ENCODE measurements around the gene AFAP1L1. TPM values are rescaled to one million over a fixed set of nuclear protein-coding genes. Genes with fewer than 3 reads are reported as not detected.

The AFAP1L1 gene
- total RNA-seq, 1 donor, result 1.1 TPM

DNA sequence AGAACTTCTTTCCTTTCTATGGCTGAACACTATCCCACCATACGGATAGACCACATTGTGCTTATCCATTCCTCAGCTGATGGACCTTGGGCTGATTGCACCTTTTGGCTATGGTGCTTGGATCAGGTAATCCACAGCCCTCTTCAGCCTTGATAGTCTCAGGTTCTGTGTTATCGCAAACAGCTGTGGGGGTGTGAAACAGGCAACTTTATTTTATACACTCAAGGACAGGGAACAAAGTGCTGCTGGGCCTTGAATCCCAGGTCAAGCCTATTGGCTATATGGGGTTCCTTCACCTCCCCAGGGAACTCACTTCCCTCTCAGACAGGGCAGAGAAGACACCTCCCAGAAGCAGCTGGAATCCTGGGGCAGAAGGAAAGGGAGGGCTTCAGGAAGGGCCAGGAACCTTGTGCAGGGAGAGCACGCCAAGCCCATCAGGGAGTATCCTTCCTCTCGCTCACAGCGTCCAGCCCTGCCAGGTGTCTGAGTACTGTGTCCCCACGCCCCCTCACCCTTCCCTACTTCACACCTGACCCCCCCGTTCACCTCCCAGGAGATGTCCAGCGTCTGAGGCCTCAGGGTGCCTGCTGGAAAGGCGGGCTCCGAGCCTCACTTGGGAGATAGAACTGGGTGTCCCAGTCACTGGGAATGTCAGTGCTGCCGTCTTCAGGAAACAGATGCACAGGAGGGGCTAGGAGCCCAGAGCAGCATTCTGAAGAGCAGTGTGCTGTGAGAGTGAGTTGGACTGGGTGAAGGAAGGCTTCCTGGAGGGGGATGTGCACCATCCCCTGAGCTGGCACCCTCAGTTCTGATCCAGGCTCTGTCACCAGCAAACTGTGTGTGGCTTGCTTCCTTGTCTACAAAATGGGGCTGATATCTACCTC is 32.8 kb downstream of the AFAP1L1 start:
- no peak for DNase-seq (ENCODE audit: insufficient read length, low spot score, missing footprints)
- Histone ChIP-seq H2AFZ (ENCODE audit: low read length) (no peak overlapping the region), H3K36me3 (ENCODE audit: insufficient read depth, low read length) (no peaks in the 10 kb centered on the region), H3K4me1 (ENCODE audit: insufficient read depth, low read length) (peaks cover 7% of the 10 kb centered on the region), H3K4me3 (ENCODE audit: insufficient read depth, low read length) (no peak overlapping the region), H3K79me2 (ENCODE audit: insufficient read depth, low read length) (no peaks in the 10 kb centered on the region), H4K20me1 (ENCODE audit: insufficient read depth, low read length) (no peaks in the 10 kb centered on the region), H3K4me2 (ENCODE audit: insufficient read depth, low read length) (no peak overlapping the region), H3K27ac (ENCODE audit: low read depth, low read length) (no peak overlapping the region), H3K27me3 (ENCODE audit: insufficient read depth, low read length) (no peaks in the 10 kb centered on the region), H3K9me3 (ENCODE audit: low read depth, low read length) (no peaks in the 10 kb centered on the region)
- TF ChIP-seq, protein P1, sequence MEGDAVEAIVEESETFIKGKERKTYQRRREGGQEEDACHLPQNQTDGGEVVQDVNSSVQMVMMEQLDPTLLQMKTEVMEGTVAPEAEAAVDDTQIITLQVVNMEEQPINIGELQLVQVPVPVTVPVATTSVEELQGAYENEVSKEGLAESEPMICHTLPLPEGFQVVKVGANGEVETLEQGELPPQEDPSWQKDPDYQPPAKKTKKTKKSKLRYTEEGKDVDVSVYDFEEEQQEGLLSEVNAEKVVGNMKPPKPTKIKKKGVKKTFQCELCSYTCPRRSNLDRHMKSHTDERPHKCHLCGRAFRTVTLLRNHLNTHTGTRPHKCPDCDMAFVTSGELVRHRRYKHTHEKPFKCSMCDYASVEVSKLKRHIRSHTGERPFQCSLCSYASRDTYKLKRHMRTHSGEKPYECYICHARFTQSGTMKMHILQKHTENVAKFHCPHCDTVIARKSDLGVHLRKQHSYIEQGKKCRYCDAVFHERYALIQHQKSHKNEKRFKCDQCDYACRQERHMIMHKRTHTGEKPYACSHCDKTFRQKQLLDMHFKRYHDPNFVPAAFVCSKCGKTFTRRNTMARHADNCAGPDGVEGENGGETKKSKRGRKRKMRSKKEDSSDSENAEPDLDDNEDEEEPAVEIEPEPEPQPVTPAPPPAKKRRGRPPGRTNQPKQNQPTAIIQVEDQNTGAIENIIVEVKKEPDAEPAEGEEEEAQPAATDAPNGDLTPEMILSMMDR (IDR thresholded peaks at IDR 0.05; ENCODE audit: extremely low read depth, low read depth, low read length), result no peak

- TF ChIP-seq, protein P1 (IDR thresholded peaks at IDR 0.05; ENCODE audit: extremely low read depth, low read depth, low read length), result no peak
These were observed 37.7 kb downstream of the AFAP1L1 start for GRCh38 chr5:149309354-149309753.

DNA sequence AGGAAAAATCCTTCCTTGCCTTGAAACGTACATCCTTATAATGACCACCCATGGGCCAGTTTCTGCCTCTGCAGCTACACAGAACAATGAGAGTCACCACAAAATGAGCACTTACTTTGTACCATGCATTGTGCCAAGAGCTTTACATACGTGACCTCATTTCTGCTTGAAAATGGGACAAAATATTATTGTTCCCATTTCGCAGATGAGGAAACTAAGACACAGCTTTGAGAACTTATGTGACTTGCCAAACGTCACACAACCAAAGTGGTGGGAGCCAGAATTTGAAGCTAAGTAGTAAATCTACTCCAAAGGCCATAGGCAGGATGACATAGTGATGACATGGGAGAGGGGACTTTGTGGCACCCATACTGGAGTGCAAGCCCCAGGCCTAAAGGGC is 38.8 kb downstream of the AFAP1L1 start:
- no peaks in the 10 kb centered on the region for H3K4me1 ChIP-seq (ENCODE audit: insufficient read depth, low read length)
- TF ChIP-seq, protein P1 (IDR thresholded peaks at IDR 0.05; ENCODE audit: extremely low read depth, low read depth, low read length), result no peak
- DNase-seq (ENCODE audit: insufficient read length, low spot score, missing footprints), result no peak
- no peak overlapping the region for H3K4me2 ChIP-seq (ENCODE audit: insufficient read depth, low read length)
- no peak overlapping the region for H3K27ac ChIP-seq (ENCODE audit: low read depth, low read length)
- no peaks in the 10 kb centered on the region for H3K79me2 ChIP-seq (ENCODE audit: insufficient read depth, low read length)
- H3K4me3 ChIP-seq (ENCODE audit: insufficient read depth, low read length), result no peak overlapping the region
- H2AFZ ChIP-seq (ENCODE audit: low read length), result no peak overlapping the region
- H4K20me1 ChIP-seq (ENCODE audit: insufficient read depth, low read length), result no peaks in the 10 kb centered on the region
- no peaks in the 10 kb centered on the region for H3K9me3 ChIP-seq (ENCODE audit: low read depth, low read length)
- no peaks in the 10 kb centered on the region for H3K27me3 ChIP-seq (ENCODE audit: insufficient read depth, low read length)
- H3K36me3 ChIP-seq (ENCODE audit: insufficient read depth, low read length), result no peaks in the 10 kb centered on the region

More at GRCh38 chr5:149309354-149309753, 37.7 kb downstream of the AFAP1L1 start:
- Histone ChIP-seq H3K27ac (ENCODE audit: low read depth, low read length) (no peak overlapping the region), H3K27me3 (ENCODE audit: insufficient read depth, low read length) (no peaks in the 10 kb centered on the region), H3K4me2 (ENCODE audit: insufficient read depth, low read length) (no peak overlapping the region), H3K4me1 (ENCODE audit: insufficient read depth, low read length) (no peaks in the 10 kb centered on the region), H3K36me3 (ENCODE audit: insufficient read depth, low read length) (no peaks in the 10 kb centered on the region), H3K79me2 (ENCODE audit: insufficient read depth, low read length) (no peaks in the 10 kb centered on the region), H4K20me1 (ENCODE audit: insufficient read depth, low read length) (no peaks in the 10 kb centered on the region), H2AFZ (ENCODE audit: low read length) (no peak overlapping the region), H3K4me3 (ENCODE audit: insufficient read depth, low read length) (no peak overlapping the region), H3K9me3 (ENCODE audit: low read depth, low read length) (no peaks in the 10 kb centered on the region)
- DNase-seq (ENCODE audit: insufficient read length, low spot score, missing footprints), result no peak

DNA sequence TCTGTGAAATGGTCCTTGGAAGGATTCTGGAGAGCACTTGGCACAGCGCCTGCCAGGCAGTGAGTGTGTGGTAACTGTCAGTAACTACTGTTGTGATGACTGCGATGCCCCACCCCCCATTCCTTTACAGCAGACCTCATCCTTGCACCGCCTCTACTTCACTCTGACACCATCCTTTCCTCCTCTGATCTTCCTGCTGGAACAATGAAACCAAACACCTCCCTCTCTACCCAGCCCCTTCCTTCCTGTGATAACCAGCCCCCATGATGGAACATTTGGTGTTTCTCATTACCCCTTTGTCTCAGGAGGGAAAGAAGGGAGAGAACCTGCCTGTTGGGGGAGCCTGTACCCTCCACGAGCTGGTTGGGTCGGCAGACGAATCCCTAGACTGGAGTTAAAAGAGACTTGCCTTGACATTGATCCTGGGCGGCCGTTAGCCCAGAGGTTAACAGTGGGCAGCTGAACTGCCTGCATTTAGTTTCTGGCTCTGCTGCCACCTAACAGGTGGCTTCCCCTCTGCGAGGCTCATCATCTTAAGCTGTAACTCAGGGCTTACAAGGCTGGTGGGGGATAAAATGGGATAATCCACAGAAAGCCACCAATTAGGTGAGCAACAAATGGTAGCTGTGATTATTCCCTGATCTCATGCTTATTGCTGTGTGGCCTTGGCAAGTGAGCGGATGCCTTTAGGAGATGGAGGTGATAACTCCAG is 39.4 kb downstream of the AFAP1L1 start:
- Histone ChIP-seq H3K36me3 (ENCODE audit: insufficient read depth, low read length) (no peaks in the 10 kb centered on the region), H3K27ac (ENCODE audit: low read depth, low read length) (no peak overlapping the region), H3K79me2 (ENCODE audit: insufficient read depth, low read length) (no peaks in the 10 kb centered on the region), H3K27me3 (ENCODE audit: insufficient read depth, low read length) (no peaks in the 10 kb centered on the region), H3K4me2 (ENCODE audit: insufficient read depth, low read length) (no peak overlapping the region), H3K9me3 (ENCODE audit: low read depth, low read length) (no peaks in the 10 kb centered on the region), H2AFZ (ENCODE audit: low read length) (no peak overlapping the region), H3K4me3 (ENCODE audit: insufficient read depth, low read length) (no peak overlapping the region), H4K20me1 (ENCODE audit: insufficient read depth, low read length) (no peaks in the 10 kb centered on the region), H3K4me1 (ENCODE audit: insufficient read depth, low read length) (no peaks in the 10 kb centered on the region)
- DNase-seq (ENCODE audit: insufficient read length, low spot score, missing footprints), result peak; percentile 84
- TF ChIP-seq, protein P1 (IDR thresholded peaks at IDR 0.05; ENCODE audit: extremely low read depth, low read depth, low read length), result no peak
